ENCODE data around the gene ADCY10. TPM values are rescaled to one million over a fixed set of nuclear protein-coding genes. Genes with fewer than 3 reads are reported as not detected.
A peak's percentile ranks its signal among the peaks of the same experiment; 100 is the strongest.

Gene ADCY10
- total and polyA plus RNA-seq, 2 of the 8 experiments (the other 6 are each of a cell fraction or from before 2014, with no cell fraction given) = 0.02 TPM; not detected in 1

GRCh38 chr1:167803358-167804207 is 110.4 kb downstream of the ADCY10 start (continued):
- TF ChIP-seq HDAC6 (IDR thresholded peaks at IDR 0.05; ENCODE audit: low read depth, low read length) = no peak
- TF ChIP-seq SP4 (IDR thresholded peaks at IDR 0.05; ENCODE audit: low read length) = no peak
- peak; percentile 73 for TF ChIP-seq ASH2L (IDR thresholded peaks at IDR 0.05; ENCODE audit: low read length)
- peak; percentile 54; the same call in 1 of the 2 replicates for TF ChIP-seq BACH1 (IDR thresholded peaks at IDR 0.05; ENCODE audit: low read length)
- no peak for TF ChIP-seq SP1 (IDR thresholded peaks at IDR 0.05; ENCODE audit: low read depth, low read length)
- TF ChIP-seq SRF (IDR thresholded peaks at IDR 0.05; ENCODE audit: low read depth, low read length) = 0 out of 2 replicates have a peak, but pooled peaks have one; percentile 32
- TF ChIP-seq KDM1A (IDR thresholded peaks at IDR 0.05; ENCODE audit: borderline replicate concordance, low read length) = peak; percentile 92; the same call in 1 of the 2 replicates
- no peak for TF ChIP-seq TCF12 (IDR thresholded peaks at IDR 0.05; ENCODE audit: low read depth, low read length)
- TF ChIP-seq JUND (IDR thresholded peaks at IDR 0.05; ENCODE audit: low read length) = no peak
- no peak for TF ChIP-seq JUN (IDR thresholded peaks at IDR 0.05; ENCODE audit: low read depth, low read length)
- TF ChIP-seq RNF2 (IDR thresholded peaks at IDR 0.05; ENCODE audit: borderline replicate concordance, low read depth, low read length, missing control alignments, poor library complexity, severe bottlenecking) = no peak
- no peak for TF ChIP-seq CBX8 (IDR thresholded peaks at IDR 0.05; ENCODE audit: borderline replicate concordance, low read depth, low read length)
- no peak for TF ChIP-seq ZNF274 (IDR thresholded peaks at IDR 0.05; ENCODE audit: borderline replicate concordance, extremely low read depth, low read length)
- TF ChIP-seq ATF3 (IDR thresholded peaks at IDR 0.05; ENCODE audit: insufficient read depth, low read depth, low read length) = no peak
- TF ChIP-seq SIX5 (IDR thresholded peaks at IDR 0.05; ENCODE audit: low read depth, low read length) = no peak
- no peak for TF ChIP-seq RBBP5 (IDR thresholded peaks at IDR 0.05; ENCODE audit: borderline replicate concordance, low read depth, low read length)
- TF ChIP-seq BCL11A (IDR thresholded peaks at IDR 0.05; ENCODE audit: low read depth in 2 of 2, low read length in 2 of 2) = no peak
- peak; percentile 83 to 89 for TF ChIP-seq RAD21 (IDR thresholded peaks at IDR 0.05 in 1 of 2, conservative IDR thresholded peaks at IDR 0.05 in 1 of 2; ENCODE audit: low read depth in 2 of 2, low read length in 2 of 2)
- peak; percentile 98 to 100 (median 98) for TF ChIP-seq CTCF (IDR thresholded peaks at IDR 0.05; ENCODE audit: control extremely low read depth in 1 of 3, insufficient read depth in 1 of 3, low read depth in 1 of 3, low read length in 3 of 3)
